AG08396 (cell line): ENCODE measurements around the gene RAB3D.
"Not testable (repeated sequence)": the region's sequence is repeated elsewhere in the genome, so short reads cannot be mapped to it uniquely, and the experiment has no call there.

Experiments used
- DNase-seq: peaks from one replicate; pipeline ENCODE4 v3.0.0; 2012; ENCODE audit warnings: low spot score, mixed read lengths

Gene RAB3D

GRCh38 chr19:11339254-11340098 is at the start of gene RAB3D:
RAB3D (minus strand) TSS chr19:11339657; CDS start chr19:11337399, 2,258 bp downstream.
- peak; percentile 97 for DNase-seq

GRCh38 chr19:11387162-11388034 is 47.9 kb upstream of the RAB3D start:
- DNase-seq: no peak

GRCh38 chr19:11384778-11385129 is 45.3 kb upstream of the RAB3D start:
- DNase-seq: no peak

GRCh38 chr19:11383706-11384048 is 44.2 kb upstream of the RAB3D start:
- DNase-seq: no peak

- peak; percentile 68 for DNase-seq
Measured at GRCh38 chr19:11382898-11383705, 43.6 kb upstream of the RAB3D start.

- peak; percentile 98 for DNase-seq
Measured at GRCh38 chr19:11380653-11381537, 41.4 kb upstream of the RAB3D start.

GRCh38 chr19:11379857-11380350 is 40.4 kb upstream of the RAB3D start:
- no peak for DNase-seq

- DNase-seq: not testable (repeated sequence)
Measured at GRCh38 chr19:11379269-11379845, 39.9 kb upstream of the RAB3D start.

GRCh38 chr19:11378319-11379189 is 39.1 kb upstream of the RAB3D start:
- peak; percentile 81 for DNase-seq

- DNase-seq: no peak
Measured at GRCh38 chr19:11377756-11378155, 38.3 kb upstream of the RAB3D start.

GRCh38 chr19:11377237-11377636 is 37.8 kb upstream of the RAB3D start:
- peak; percentile 63 for DNase-seq

GRCh38 chr19:11375143-11375948 is 35.9 kb upstream of the RAB3D start:
- DNase-seq: no peak

- peak; percentile 99 for DNase-seq
Measured at GRCh38 chr19:11374433-11375142, 35.1 kb upstream of the RAB3D start, which contains the start of gene SWSAP1. SWSAP1 (plus strand) TSS chr19:11374666; CDS start chr19:11374681, 15 bp downstream.

GRCh38 chr19:11373885-11374432 is 34.5 kb upstream of the RAB3D start:
- DNase-seq: no peak

- no peak for DNase-seq
Measured at GRCh38 chr19:11373166-11373884, 33.9 kb upstream of the RAB3D start.

GRCh38 chr19:11370744-11371143 is 31.3 kb upstream of the RAB3D start:
- DNase-seq: no peak

GRCh38 chr19:11367528-11367927 is 28.1 kb upstream of the RAB3D start:
- no peak for DNase-seq
